EL (cell line): ENCODE measurements around the gene CRYBA2.
A peak's percentile ranks its signal among the peaks of the same experiment; 100 is the strongest.

Source experiments
- DNase-seq: peaks from one replicate; pipeline ENCODE4 v3.0.0-alpha.2; 2016

The CRYBA2 gene

DNA sequence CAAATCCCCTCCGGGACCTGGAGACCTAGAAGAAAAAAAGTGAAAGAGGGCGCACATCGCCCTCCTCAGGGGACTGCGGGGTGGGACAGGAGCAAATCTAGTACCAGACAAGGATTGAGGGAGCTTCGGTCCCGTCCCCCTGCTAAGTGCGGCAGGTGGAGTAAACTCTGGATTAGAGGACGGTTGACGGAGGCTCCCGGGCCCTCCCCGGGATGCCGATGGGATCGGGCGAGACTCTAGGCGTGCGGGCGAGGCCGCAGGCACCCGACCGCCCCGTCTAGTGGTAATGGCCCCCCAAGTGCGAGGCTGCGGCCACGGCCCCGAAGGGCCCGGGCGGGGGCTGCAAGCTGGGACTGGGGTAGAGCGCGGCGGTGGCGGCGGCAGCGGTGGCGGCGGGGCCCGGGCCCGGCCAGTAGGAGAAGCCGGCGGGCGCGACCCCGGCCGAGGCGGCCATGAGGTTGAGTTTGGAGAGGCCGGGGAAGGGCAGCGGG lies 11.8 kb downstream of the CRYBA2 start:
- DNase-seq, result no peak

DNA sequence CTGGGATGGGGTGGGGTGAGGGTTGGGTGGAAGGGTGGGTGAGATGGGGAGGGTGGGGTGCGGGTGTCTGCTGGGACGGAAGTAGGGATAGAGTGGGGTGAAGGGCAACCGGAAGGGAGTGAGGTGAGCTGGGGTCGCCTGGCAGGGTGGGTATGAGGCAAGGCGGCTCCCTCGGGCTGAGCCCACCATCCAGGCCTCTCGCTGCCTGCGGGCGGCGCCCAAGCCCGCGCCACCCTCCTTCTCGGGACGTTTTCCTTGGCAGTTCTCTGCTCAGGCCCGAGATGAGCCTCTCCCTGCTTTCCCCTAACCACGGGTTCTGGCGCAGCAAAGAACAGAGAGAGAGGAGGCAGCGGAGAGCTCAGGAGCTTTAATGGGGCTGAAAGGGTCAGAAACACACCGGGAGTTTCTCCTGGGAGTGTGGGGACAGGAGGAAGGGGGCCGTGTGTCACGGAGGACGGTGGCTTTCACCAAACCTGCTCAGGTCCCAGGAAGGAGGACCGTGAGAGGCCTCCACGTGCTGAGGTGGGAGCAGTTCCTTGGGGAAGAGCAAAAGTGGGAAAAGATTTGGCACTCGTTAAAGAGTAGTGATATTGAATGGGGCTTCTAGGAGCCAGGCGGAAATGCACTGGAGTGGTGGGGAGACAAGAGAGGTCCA lies 12.4 kb downstream of the CRYBA2 start:
- no peak for DNase-seq

DNA sequence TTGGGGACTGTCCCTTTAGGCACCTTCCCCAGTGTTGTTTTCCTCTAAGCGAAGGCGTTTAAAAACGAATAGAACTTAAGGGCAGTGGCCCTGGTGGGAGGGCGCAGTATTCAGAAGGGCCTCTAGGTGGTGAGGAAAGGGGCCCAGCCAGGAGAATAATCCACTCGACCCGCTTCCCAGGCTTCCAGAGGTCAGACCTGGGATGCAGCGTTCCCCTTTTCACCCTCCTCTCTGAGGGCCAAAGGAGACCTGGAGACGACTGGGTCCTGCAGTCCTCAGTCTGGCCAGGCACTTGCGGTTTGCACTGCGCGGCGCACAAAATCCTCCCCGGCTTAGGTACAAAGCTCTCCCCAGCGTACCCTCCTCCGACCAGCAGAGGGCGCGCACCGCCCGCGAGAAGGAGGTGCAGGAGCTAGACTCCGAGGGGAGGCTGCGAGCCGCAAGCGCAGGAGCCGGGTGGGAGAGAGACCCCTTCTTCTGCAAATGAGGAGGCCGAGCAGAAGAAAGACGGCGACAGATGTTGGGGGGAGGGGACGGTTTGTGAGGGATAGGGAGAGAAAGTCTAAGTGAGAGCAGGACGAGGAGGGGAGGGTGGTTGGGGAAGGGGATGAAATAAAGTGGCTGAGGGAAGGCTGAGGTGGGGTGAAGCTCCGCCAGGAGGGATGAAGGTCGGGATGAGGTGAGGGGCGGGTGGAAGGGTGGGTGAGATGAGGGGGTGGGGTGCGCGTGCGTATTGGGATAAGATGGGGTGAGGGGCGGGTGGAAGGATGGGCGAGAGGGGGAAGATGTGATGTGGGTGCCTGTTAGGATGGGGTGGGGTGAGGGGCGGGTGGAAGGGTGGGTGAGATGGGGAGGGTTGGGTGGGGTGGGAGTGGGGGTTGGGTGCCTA lies 13.1 kb downstream of the CRYBA2 start:
- peak; percentile 75 for DNase-seq

DNA sequence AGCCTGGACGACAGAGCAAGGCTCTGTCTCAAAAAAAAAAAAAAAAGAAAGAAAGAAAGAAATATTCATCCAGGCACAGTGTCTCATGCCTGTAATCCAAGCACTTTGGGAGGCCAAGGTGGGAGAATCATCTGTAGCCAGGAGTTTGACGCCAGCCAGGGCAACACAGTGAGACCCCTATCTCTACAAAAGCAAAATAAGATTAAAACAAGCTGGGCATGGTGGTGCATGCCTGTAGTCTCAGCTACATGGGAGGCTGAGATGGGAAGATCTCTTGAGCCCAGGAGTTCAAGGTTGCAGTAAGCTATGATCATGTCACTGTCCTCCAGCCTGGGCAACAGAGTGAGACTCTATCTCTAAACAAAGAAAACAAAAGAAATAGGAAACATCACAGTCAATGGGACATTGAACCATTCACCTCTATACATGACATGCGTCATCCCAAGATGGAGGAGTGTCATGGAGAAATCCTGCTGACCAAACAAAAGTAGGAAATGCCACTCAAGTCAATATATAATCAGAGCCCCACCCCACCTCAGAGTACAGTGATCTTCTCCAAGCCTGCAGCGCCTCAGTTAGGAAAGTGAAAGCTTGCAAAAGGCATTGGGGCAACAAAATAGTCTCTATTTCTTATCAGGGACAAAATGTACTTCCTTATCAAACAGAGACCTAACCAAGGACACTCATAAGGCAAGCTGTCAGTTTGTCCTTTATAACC lies 18.0 kb downstream of the CRYBA2 start:
- no peak for DNase-seq

DNA sequence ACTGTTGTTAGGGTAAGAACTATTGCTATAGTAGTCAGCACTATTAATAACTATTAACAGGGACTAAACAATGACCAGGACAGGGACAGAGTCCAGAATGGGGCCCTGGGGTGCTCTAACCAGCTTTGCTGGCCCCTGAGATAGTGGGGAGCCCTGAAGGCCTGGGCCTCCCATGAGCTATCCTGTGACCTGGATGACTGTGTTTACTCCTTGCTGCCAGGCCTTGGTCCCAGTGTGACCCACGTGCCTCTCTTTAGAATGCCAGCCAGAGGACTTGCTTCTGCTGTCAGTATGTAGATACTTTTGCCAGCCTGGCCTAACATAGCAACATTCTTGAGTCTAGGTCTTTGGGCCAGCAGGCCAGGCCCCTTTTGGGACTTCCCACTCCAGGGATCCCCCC lies 22.3 kb downstream of the CRYBA2 start:
- no peak for DNase-seq

DNA sequence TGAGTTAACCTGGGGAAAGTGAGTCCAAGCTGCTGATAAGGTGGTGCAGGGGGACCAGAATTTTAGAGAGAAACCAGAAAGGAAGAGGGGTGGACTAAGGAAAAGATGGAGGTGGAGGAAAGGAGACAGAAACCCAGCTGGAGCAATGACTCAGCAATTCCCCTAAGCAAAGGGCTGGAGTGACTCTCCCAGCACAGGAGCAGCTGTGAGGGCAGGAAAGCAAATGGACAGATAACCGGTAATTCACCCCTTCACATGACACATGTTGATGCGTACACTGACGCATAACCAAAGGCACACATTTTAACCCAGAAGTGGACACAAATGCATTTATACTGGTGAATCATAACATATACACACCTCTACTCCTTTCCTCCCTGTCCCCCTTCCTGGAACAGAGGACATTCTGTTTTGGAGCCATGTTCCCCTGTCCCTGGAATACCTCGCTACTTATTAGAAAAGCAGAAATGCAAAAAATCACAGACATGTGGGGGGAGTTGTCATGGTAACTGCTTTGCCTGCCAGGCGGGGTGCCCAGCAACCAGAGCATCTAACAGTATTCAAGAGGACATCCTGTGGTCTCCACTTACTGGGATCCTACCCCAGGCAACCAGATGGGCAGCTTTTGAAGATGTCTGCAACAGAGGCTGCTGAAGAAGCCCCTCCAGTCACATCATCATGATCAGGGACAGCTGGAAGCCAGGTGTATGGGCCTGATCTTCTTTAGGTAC lies 29.0 kb downstream of the CRYBA2 start:
- peak; percentile 72 for DNase-seq

DNA sequence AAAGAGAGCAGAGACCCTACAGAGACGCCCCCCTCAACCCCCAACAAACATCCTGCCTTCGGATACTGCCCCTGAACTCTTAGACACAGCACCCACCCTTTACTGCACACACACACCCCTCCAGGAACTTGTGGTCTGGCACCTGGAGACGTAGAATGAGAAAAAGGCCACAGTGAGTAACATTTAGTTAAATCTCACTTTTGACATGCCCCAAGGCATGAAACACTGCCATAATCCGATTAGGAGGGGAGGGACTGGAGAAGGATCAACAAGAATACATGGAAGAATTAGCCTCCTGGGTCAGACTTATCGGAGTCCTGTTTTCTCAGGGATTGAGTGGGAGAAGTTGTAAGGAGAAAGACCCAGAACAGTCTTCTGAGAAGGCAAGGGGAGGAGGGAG lies 29.6 kb downstream of the CRYBA2 start:
- no peak for DNase-seq

DNA sequence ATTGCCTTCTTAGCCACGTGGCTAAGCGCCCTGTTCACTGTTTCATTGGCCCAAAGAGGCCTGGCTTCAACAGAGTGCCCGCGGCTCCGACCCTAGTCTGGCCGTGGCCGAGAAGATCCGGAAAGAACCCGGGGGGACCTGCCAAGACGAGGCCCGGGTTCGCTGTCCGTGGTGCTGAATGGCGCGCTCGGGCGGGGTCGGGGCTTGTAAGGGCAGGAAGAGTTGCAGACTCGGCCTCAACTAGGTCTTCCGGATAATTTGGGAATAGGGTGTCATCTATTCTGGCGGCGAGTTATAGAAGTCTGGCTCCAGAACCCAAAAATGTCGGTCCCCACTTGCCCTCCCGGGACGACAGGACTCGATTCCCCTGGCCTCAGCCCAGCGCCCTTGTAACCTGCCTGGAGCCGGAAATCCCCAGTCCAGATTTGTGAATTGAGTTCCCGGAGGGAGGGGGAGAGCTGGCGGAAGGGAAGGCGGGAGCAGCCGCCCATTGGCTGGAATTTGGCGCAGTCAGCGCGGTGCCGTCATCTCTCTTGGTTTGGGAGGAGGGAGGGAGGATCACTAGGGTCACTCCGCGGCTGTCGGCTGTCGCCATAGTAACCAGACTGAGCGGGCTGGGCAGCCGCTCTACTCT lies 30.2 kb downstream of the CRYBA2 start:
- peak; percentile 75 for DNase-seq

DNA sequence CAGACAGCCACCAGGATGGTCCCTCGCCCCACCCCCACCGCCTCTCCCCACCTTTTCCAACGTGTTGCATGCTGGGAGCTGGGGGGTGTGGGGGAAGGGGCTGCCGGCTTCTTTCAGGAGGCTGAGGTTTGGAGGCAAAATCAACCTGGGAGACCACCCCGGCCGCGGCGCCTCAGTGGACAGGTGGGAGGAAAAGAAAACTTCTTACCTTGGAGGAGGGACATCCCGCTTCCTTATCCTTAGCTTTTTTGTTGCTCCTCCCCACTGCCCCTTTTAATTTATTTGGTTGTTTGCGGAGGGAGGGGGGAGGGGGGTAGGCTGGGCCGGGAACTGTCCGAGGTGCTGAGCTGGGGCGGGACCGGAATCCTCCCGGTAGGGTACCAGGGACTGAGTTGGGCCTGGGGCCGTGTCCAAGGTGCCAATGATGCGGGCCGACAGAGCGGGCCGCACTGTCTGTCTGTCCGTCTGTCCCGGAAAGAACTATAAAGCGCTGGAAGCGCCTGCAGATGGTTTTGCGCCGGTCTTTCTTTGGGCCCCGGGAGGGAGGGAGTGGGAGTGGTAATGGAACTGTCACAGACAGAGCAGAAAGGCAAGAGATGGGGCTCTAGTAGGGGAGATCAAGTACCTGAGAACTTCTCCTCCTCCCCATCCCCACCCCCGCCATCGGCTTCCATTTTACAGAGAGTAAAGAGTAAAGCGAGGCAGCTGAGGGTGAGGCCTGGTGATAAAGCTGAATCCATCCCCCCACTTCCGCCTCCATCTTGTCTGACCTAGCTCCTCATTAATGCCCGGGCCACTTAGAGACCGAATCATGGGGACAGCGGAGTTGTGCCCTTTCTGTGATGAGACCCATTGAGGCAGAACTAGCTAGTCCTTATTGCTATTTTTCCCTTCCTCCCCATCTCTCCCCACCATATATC lies 31.3 kb downstream of the CRYBA2 start:
- DNase-seq, result no peak

DNA sequence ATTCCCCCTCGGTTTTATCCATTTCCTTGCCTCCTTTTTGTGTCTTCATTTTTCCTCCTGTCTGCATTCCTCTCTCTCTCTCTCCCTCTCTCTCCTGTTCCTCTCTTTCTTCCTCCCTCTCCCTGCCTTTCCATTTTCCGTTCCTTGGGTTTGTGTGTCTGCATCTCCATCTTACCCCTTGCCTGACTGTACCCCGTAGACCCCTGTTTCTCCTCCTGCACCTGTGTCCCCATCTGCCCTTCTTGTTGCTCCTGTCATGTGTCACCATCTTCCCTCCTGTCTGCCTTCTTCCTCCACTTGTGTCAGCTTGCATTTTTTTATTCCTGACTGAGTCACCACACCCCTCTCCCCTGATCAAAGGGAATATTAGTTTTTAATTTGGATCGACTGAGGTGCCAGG lies 32.0 kb downstream of the CRYBA2 start:
- DNase-seq, result no peak

DNA sequence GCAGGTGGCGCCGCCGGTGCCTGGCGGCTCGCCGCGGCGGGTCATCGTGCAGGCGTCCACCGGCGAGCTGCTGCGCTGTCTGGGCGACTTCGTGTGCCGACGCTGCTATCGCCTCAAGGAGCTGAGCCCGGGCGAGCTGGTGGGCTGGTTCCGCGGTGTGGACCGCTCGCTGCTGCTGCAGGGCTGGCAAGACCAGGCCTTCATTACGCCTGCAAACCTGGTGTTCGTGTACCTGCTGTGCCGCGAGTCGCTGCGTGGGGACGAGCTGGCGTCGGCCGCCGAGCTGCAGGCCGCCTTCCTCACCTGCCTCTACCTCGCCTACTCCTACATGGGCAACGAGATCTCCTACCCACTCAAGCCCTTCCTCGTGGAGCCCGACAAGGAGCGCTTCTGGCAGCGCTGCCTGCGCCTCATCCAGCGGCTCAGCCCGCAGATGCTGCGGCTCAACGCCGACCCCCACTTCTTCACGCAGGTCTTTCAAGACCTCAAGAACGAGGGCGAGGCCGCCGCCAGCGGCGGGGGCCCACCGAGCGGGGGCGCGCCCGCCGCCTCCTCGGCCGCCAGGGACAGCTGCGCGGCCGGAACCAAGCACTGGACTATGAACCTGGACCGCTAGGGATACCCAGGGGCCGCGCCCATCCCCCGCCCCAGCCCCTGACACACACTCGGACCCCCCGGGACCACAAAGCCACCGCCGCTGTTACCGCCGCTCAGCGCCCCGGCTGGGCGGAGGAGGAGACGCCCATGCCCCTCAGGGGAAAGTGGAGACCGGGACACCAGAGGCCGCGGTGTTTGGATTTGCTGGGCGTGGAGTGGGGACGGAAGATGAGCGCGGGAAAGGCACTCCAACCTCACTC lies 32.7 kb downstream of the CRYBA2 start:
- no peak for DNase-seq

DNA sequence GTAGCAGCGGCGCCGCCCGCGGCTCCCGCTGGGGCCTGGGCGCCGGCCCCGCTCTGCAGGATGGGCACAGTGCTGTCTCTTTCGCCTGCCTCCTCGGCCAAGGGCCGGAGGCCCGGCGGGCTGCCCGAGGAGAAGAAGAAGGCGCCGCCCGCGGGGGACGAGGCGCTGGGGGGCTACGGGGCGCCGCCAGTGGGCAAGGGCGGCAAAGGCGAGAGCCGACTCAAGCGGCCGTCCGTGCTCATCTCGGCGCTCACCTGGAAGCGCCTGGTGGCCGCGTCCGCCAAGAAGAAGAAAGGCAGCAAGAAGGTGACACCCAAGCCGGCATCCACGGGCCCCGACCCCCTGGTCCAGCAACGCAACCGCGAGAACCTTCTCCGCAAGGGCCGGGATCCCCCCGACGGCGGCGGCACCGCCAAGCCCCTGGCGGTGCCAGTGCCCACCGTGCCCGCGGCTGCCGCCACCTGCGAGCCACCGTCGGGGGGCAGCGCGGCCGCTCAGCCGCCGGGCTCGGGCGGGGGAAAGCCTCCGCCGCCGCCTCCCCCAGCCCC lies 33.4 kb downstream of the CRYBA2 start:
- DNase-seq, result no peak

DNA sequence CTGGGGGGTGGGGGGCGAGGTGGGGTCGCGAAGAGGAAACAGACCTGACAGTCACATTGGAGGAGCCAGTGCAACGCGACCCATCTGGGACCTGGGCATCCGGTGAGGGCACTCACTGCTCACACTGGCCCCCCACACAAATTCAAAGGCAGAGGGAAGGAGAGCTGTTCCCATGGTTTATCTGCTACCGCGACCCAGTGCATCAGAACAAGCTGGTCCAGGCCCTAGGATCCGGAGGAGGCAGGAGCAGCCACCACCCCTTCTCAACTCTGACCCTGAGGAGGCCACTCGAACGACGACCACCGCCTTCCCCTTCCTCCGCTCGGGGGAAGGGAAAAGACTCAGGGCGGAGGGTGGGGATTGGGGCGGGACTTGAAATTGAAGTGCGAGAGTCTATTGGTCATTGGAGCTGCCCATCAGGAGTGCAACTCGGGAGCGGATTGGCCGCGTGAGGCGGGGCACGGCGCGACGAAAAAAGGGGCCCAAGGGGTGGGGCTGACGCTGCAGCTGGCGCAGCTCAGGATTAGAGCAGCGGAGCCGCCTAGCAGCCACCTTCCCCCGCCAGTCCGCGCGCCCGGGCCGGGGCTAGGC lies 34.0 kb downstream of the CRYBA2 start, which contains the start of gene CDK5R2:
Gene CDK5R2 (plus strand): TSS at position 526 of the 591 bp plus-strand sequence. CDS start 155 bp downstream, outside the sequence.
- DNase-seq, result peak; percentile 79

DNA sequence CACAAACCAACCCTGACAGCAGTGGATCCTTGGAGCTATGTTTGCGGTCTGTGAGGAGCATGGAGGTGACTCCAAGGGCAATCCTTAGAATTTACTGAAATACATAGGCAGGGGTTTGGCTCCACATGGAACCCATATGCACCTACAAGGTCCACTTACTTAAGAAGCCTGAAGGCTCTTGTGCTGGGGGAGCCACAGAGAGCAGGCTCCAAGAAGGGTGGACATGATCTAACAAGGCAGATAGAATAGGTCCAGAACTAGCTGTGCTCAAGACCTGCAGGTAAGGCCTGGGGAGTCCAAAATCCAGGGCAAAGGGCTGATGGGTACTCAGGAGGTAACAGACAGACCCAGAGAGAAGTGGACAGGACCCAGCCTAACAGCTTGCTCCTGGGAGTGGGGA lies 34.9 kb downstream of the CRYBA2 start:
- DNase-seq, result no peak

DNA sequence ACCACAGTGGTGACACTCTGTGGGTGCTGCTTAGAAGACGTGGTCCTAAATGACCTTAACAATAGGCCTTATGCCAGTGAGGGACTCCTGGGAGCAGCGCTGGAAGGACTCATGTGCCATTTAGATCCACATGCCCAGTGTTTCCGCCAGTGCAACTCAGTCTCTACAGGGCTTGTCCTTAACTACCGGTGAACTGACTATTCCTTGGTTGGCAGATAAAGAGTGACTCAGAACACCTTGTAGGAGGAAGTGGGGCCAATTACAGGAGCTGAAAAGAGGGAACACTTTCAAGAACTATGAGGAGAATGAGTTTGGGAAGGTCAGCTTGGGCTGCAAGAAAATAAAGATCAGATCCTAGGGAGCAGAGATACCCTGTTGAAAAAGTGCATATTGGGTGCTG lies 35.6 kb downstream of the CRYBA2 start:
- DNase-seq, result no peak

DNA sequence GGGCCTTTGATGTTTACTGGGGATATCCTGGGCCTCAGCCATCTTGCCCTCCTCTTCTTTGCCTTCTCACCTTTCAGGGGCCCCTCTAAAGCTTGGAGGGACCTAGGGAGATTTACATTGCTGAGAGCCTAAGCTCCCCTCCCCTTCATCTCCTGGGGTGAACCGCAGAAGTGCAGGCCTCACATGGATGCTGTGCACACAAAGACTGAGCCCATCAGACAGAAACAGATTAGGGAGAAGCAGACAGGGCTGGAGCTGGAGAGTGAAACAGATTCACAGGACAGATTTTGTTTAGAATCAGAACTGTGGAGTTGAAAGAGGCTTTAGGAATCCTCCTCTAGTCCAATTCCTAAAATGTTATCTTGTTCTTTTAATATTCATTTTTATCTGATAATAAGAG lies 37.2 kb downstream of the CRYBA2 start:
- DNase-seq, result no peak

DNA sequence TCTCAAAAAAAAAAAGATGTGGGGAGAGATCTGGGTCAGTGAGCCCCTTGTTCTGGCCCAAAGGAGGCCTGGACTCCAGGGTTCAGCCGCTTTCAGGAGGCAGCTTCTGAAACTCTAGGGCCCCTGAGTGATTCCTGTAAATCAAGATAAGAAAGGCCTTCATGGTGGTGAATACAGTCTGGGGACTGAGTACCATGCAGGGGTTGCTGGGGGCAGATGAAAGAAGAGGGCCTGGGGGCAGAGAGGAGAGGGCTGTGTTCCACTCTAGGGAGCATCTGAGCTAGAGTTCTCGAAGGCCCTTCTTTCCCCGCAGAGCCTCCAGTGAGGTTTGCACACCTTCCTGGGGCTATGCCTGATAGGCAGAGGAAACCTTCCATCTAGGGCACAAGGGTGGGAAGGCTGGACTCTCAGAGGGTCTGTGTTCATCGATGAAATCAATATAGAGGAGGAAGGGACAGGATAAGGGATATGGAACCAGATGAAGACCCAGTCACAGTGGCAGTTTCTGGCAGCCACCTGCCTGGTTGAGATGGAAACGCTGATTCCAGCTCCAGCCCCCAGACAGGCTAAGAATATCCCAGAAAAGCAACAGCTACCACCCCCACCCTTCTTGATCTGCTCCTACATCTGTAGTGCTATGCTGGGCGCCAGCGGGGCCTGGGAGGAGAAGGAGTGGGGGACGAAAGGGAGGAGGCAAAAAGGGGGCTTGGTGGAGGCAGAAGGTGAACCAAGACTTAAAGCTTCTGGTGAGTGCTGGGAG lies 38.5 kb downstream of the CRYBA2 start:
- no peak for DNase-seq

DNA sequence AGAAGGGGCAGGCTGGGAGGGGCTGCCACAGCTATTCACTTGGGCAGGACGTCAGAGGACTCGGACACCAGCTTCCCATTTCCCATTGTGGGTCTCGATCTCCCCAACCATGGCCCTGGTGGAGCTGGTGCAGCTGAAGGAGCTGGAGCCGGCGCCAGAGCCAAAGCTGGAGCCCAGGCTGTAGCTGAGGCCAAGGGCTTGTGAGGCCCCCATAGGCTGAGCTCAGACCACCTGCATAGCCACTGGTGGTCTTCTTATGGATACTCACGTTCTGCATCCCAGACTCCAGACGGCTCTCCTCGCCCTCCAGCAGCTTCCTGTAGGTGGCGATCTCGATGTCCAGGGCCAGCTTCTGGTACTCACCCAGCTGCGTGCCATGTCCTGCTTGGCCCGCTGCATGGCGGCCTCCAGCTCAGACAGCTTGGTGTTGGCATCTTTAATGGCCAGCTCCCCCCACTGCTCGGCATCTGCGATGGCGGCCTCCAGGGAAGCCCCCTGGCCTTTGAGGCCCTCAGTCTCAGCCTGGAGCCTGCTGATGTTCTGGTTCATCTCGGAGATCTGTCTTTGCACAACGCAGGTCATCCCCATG lies 39.8 kb downstream of the CRYBA2 start:
- DNase-seq, result no peak
